CD4-positive, alpha-beta memory T cell (primary cell): ENCODE results near the gene PTH1R. TPM values are rescaled to one million over a fixed set of nuclear protein-coding genes. Genes with fewer than 3 reads are reported as not detected.

Experiments
- CTCF ChIA-PET: fragments of 350-600 bp; sonication (Branson Sonifier 250); formaldehyde crosslinking; loops from one replicate; lab custom pipeline; 2021; ENCODE audit warnings: inconsistent platforms; ENCODE audit not compliant: partially characterized antibody; lab: Charles Lee
- POLR2A ChIA-PET: fragments of 350-600 bp; sonication (Branson Sonifier 250); formaldehyde crosslinking; loops from one replicate; lab custom pipeline; 2021; ENCODE audit not compliant: partially characterized antibody; lab: Charles Lee
- DNase-seq, 5 donors: peaks; one replicate each; pipeline versions ENCODE4 v3.0.0 to v3.0.0-alpha.2; 2020 to 2022; ENCODE audit warnings: mixed read lengths in 1 of 5
- H3K27ac ChIP-seq: one replicate; pipeline ENCODE4 v1.7.0; 2013; ENCODE audit warnings: low read depth, low read length
- H3K27me3 ChIP-seq: 2 replicates; pipeline ENCODE4 v1.7.0; 2013; ENCODE audit warnings: mild to moderate bottlenecking, low read length, moderate library complexity; ENCODE audit not compliant: insufficient read depth
- H3K36me3 ChIP-seq: 2 replicates; pipeline ENCODE4 v1.7.0; 2013; ENCODE audit warnings: mild to moderate bottlenecking, low read length, moderate library complexity; ENCODE audit not compliant: insufficient read depth
- H3K4me1 ChIP-seq: 2 replicates; pipeline ENCODE4 v1.7.0; 2013; ENCODE audit warnings: mild to moderate bottlenecking, low read length, moderate library complexity; ENCODE audit not compliant: insufficient read depth
- H3K4me3 ChIP-seq, 2 donors: one replicate each; pipeline ENCODE4 v1.7.0; 2013; ENCODE audit warnings: low read length in 2 of 2, mild to moderate bottlenecking in 1 of 2
- H3K9me3 ChIP-seq, 2 donors: one replicate each; pipeline ENCODE4 v1.7.0; 2013; ENCODE audit warnings: low read length in 2 of 2, control low read depth in 1 of 2; ENCODE audit not compliant: control insufficient read depth in 1 of 2
- H3K27ac Mint-ChIP-seq, 7 donors: one replicate each; pipeline ENCODE4 v1.8.0; 2020 to 2021; ENCODE audit warnings: mixed read lengths in 7 of 7, mild to moderate bottlenecking in 6 of 7, inconsistent platforms in 3 of 7, moderate library complexity in 3 of 7
- H3K27me3 Mint-ChIP-seq, 2 donors: one replicate each; pipeline ENCODE4 v1.8.0; 2020 to 2021; ENCODE audit warnings: mixed read lengths in 2 of 2
- H3K36me3 Mint-ChIP-seq, 2 donors: one replicate each; pipeline ENCODE4 v1.8.0; 2020 to 2021; ENCODE audit warnings: mixed read lengths in 2 of 2, inconsistent platforms in 1 of 2, mild to moderate bottlenecking in 1 of 2
- H3K4me1 Mint-ChIP-seq, 4 donors: one replicate each; pipeline ENCODE4 v1.8.0; 2020 to 2021; ENCODE audit warnings: mixed read lengths in 4 of 4, mild to moderate bottlenecking in 1 of 4
- H3K4me3 Mint-ChIP-seq, 8 donors: one replicate each; pipeline ENCODE4 v1.8.0; 2020 to 2021; ENCODE audit warnings: mixed read lengths in 8 of 8, mild to moderate bottlenecking in 7 of 8, moderate library complexity in 6 of 8, inconsistent platforms in 3 of 8
- H3K9me3 Mint-ChIP-seq, 8 donors: one replicate each; pipeline ENCODE4 v1.8.0; 2020 to 2021; ENCODE audit warnings: mixed read lengths in 8 of 8, mild to moderate bottlenecking in 5 of 8, inconsistent platforms in 3 of 8, moderate library complexity in 1 of 8
- intact Hi-C: fragments of 100-400 bp; cut with micrococcal nuclease; formaldehyde crosslinking; loops from one replicate; pipeline ENCODE4 v1.15.1; 2023
- polyA plus RNA-seq, 2 donors: library from polyadenylated mRNA; unstranded; fragments of 300-500 nt; fragmentation: Illumina TruSeq; gene quantifications; one replicate each; pipeline ENCODE4 v1.2.3, GENCODE V29; 2021
- total RNA-seq, 2 experiments: library from RNA; stranded (reverse); gene quantifications; one replicate each; pipeline ENCODE4 v1.2.3, GENCODE V29; 2021

The PTH1R gene
- total and polyA plus RNA-seq, 4 experiments from 2014 or later: not detected

- H3K4me1 ChIP-seq: no peaks in the 10 kb centered on the region
- Mint-ChIP-seq H3K4me3 (no peak overlapping the region), H3K27ac (no peak overlapping the region), H3K36me3 (no peaks in the 10 kb centered on the region), H3K9me3 (no peaks in the 10 kb centered on the region), H3K27me3 (peaks cover 3 to 12% of the 10 kb centered on the region in 2 donors), H3K4me1 (peaks cover 0 to 5% (median 2%) of the 10 kb centered on the region in 4 donors)
- peak in 1 of 5 donors; percentile 3 for DNase-seq
- no peaks in the 10 kb centered on the region for H3K27me3 ChIP-seq
- ChIA-PET CTCF (interaction anchor here (1.2 to 2.1 kb wide), 4 partner anchors 26 to 455 kb away, joined by 3 to 7 read pairs (median 4); no protein-coding TSS in a partner anchor), POLR2A (no interaction called here)
- intact Hi-C loops: no loop called here
- H3K27ac ChIP-seq: no peak overlapping the region
- H3K4me3 ChIP-seq: no peak overlapping the region
- H3K9me3 ChIP-seq: no peaks in the 10 kb centered on the region
- no peaks in the 10 kb centered on the region for H3K36me3 ChIP-seq
These were observed 8.6 kb upstream of the PTH1R start for GRCh38 chr3:46868948-46869347.

DNA sequence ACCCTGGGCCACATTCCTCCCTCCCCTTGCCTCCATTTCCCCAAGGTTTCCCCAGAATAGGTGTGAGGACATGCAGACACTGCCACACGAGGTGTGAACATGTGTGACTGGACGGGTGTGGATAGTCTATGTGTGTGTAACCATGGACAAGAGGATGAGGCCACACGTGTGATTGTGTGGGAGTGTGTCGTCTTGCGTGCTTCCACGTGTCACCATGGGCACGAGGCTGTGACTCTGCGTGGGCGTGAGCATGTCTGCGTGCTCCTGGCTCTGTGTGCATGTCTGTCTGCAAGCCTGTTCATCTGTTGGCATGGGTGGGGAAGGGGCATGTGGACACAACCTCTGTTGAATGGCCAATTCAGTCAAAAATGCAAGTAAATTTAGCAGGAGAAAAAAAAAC is 8.1 kb upstream of the PTH1R start:
- Mint-ChIP-seq H3K4me3 (no peak overlapping the region), H3K9me3 (no peaks in the 10 kb centered on the region), H3K4me1 (peaks cover 0 to 5% (median 2%) of the 10 kb centered on the region in 4 donors), H3K36me3 (no peaks in the 10 kb centered on the region), H3K27ac (no peak overlapping the region), H3K27me3 (peaks cover 3 to 14% of the 10 kb centered on the region in 2 donors)
- CTCF ChIA-PET: interaction anchor here (1.2 to 2.1 kb wide), 3 partner anchors 25 to 455 kb away, joined by 4 to 7 read pairs (median 5); no protein-coding TSS in a partner anchor
- Histone ChIP-seq H3K27me3 (no peaks in the 10 kb centered on the region), H3K36me3 (no peaks in the 10 kb centered on the region), H3K4me1 (no peaks in the 10 kb centered on the region), H3K9me3 (no peaks in the 10 kb centered on the region), H3K4me3 (no peak overlapping the region), H3K27ac (no peak overlapping the region)
- intact Hi-C loops: no loop called here
- DNase-seq: no peak
- POLR2A ChIA-PET: no interaction called here

- intact Hi-C loops: no loop called here
- Mint-ChIP-seq H3K4me1 (peaks cover 0 to 5% (median 2%) of the 10 kb centered on the region in 4 donors), H3K27me3 (peaks cover 3 to 15% of the 10 kb centered on the region in 2 donors), H3K9me3 (no peaks in the 10 kb centered on the region), H3K27ac (no peak overlapping the region), H3K36me3 (no peaks in the 10 kb centered on the region), H3K4me3 (no peak overlapping the region)
- no peaks in the 10 kb centered on the region for H3K9me3 ChIP-seq
- ChIA-PET CTCF (interaction anchor here (0.8 to 1.6 kb wide), 3 partner anchors 11 to 127 kb away, joined by 3 to 12 read pairs (median 5); no protein-coding TSS in a partner anchor), POLR2A (no interaction called here)
- H3K27ac ChIP-seq: no peak overlapping the region
- H3K4me1 ChIP-seq: no peaks in the 10 kb centered on the region
- H3K4me3 ChIP-seq: no peak overlapping the region
- H3K27me3 ChIP-seq: no peaks in the 10 kb centered on the region
- no peaks in the 10 kb centered on the region for H3K36me3 ChIP-seq
- DNase-seq: no peak
These were observed 6.9 kb upstream of the PTH1R start for GRCh38 chr3:46870651-46871050.

GRCh38 chr3:46871222-46871621 is 6.3 kb upstream of the PTH1R start:
- H3K36me3 ChIP-seq: no peaks in the 10 kb centered on the region
- intact Hi-C loops: no loop called here
- H3K9me3 Mint-ChIP-seq: no peaks in the 10 kb centered on the region
- ChIA-PET CTCF (interaction anchor here (0.8 to 1.7 kb wide), 5 partner anchors 12 to 453 kb away, joined by 3 to 12 read pairs (median 5); no protein-coding TSS in a partner anchor), POLR2A (no interaction called here)
- no peaks in the 10 kb centered on the region for H3K27me3 ChIP-seq
- peaks cover 3 to 15% of the 10 kb centered on the region in 2 donors for H3K27me3 Mint-ChIP-seq
- peaks cover 0 to 5% (median 2%) of the 10 kb centered on the region in 4 donors for H3K4me1 Mint-ChIP-seq
- peak in 1 of 5 donors; percentile 10 for DNase-seq
- H3K4me3 Mint-ChIP-seq: no peak overlapping the region
- H3K27ac Mint-ChIP-seq: no peak overlapping the region
- no peaks in the 10 kb centered on the region for H3K36me3 Mint-ChIP-seq
- no peak overlapping the region for H3K27ac ChIP-seq
- H3K9me3 ChIP-seq: no peaks in the 10 kb centered on the region
- no peak overlapping the region for H3K4me3 ChIP-seq
- H3K4me1 ChIP-seq: no peaks in the 10 kb centered on the region

GRCh38 chr3:46873521-46873920 is 4.0 kb upstream of the PTH1R start:
- no peaks in the 10 kb centered on the region for H3K9me3 ChIP-seq
- CTCF ChIA-PET: interaction anchor here (1.0 to 1.6 kb wide), 2 partner anchors 20 to 23 kb away, joined by 3 to 5 read pairs; no protein-coding TSS in a partner anchor
- DNase-seq: no peak
- intact Hi-C loops: no loop called here
- H3K4me1 ChIP-seq: no peaks in the 10 kb centered on the region
- Mint-ChIP-seq H3K27ac (no peak overlapping the region), H3K36me3 (no peaks in the 10 kb centered on the region), H3K4me3 (no peak overlapping the region), H3K4me1 (no peaks in the 10 kb centered on the region), H3K27me3 (peaks cover 1 to 11% of the 10 kb centered on the region in 2 donors), H3K9me3 (no peaks in the 10 kb centered on the region)
- no peaks in the 10 kb centered on the region for H3K27me3 ChIP-seq
- no peaks in the 10 kb centered on the region for H3K36me3 ChIP-seq
- H3K4me3 ChIP-seq: no peak overlapping the region
- POLR2A ChIA-PET: no interaction called here
- no peak overlapping the region for H3K27ac ChIP-seq

- Mint-ChIP-seq H3K9me3 (no peaks in the 10 kb centered on the region), H3K4me3 (no peak overlapping the region), H3K4me1 (no peaks in the 10 kb centered on the region), H3K27me3 (peaks cover 1 to 11% of the 10 kb centered on the region in 2 donors), H3K36me3 (no peaks in the 10 kb centered on the region), H3K27ac (no peak overlapping the region)
- no peak overlapping the region for H3K27ac ChIP-seq
- no peaks in the 10 kb centered on the region for H3K27me3 ChIP-seq
- peak in 1 of 5 donors; percentile 22 for DNase-seq
- H3K36me3 ChIP-seq: no peaks in the 10 kb centered on the region
- CTCF ChIA-PET: no interaction called here
- POLR2A ChIA-PET: no interaction called here
- H3K4me3 ChIP-seq: no peak overlapping the region
- intact Hi-C loops: no loop called here
- no peaks in the 10 kb centered on the region for H3K9me3 ChIP-seq
- H3K4me1 ChIP-seq: no peaks in the 10 kb centered on the region
These were observed 3.1 kb upstream of the PTH1R start for GRCh38 chr3:46874430-46874829.

DNA sequence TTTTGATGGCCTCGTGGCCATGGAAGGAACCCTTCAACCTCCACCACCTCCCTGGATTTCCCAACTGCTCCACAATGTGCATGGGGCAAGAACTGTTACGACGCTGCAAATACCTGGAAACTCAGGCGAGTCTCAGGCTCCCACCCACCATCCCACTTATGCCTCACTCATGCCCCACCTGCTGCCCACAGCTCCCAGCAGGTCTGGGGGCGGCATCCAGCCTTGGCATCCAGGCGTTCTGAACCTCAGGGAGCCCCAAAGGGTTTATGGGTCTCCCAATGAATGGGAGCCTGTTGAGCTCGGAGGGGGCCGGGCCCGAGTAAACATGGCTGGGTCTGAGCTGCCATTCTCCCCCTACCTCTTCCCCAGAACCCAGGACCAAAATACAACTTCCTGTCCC is 2.0 kb upstream of the PTH1R start:
- POLR2A ChIA-PET: no interaction called here
- CTCF ChIA-PET: interaction anchor here (1.3 kb wide), 1 partner anchor 20 kb away, joined by 4 read pairs; no protein-coding TSS in a partner anchor
- H3K27me3 ChIP-seq: peaks cover 7% of the 10 kb centered on the region
- H3K9me3 ChIP-seq: no peaks in the 10 kb centered on the region
- Mint-ChIP-seq H3K4me1 (peaks cover 0 to 8% (median 1%) of the 10 kb centered on the region in 4 donors), H3K27me3 (peaks cover 10 to 20% of the 10 kb centered on the region in 2 donors), H3K9me3 (peaks cover 0 to under 1% (median 0%) of the 10 kb centered on the region in 8 donors), H3K27ac (no peak overlapping the region), H3K4me3 (no peak overlapping the region), H3K36me3 (peaks cover 0 to 2% of the 10 kb centered on the region in 2 donors)
- H3K4me1 ChIP-seq: no peaks in the 10 kb centered on the region
- intact Hi-C loops: no loop called here
- no peaks in the 10 kb centered on the region for H3K36me3 ChIP-seq
- no peak overlapping the region for H3K4me3 ChIP-seq
- DNase-seq: no peak
- H3K27ac ChIP-seq: no peak overlapping the region
